ENCODE results near the gene USP13.
"Not testable (repeated sequence)": the region's sequence is repeated elsewhere in the genome, so short reads cannot be mapped to it uniquely, and the experiment has no call there.

The USP13 gene

GRCh38 chr3:179738998-179739397 lies 86.2 kb downstream of the USP13 start:
- DNase-seq = no peak

- DNase-seq = no peak
Measured at GRCh38 chr3:179739816-179740594, 87.2 kb downstream of the USP13 start.

- no peak for DNase-seq
Measured at GRCh38 chr3:179743913-179744312, 91.1 kb downstream of the USP13 start.

GRCh38 chr3:179744667-179745066 lies 91.8 kb downstream of the USP13 start:
- no peak for DNase-seq

- no peak for DNase-seq
Measured at GRCh38 chr3:179745079-179745478, 92.2 kb downstream of the USP13 start.

- DNase-seq = no peak
Measured at GRCh38 chr3:179745716-179746115, 92.9 kb downstream of the USP13 start.

GRCh38 chr3:179750720-179751328 lies 98.0 kb downstream of the USP13 start:
- DNase-seq = peak; percentile 13

GRCh38 chr3:179760944-179761343 lies 108.1 kb downstream of the USP13 start:
- peak; percentile 71 for DNase-seq

GRCh38 chr3:179765396-179765795 lies 112.6 kb downstream of the USP13 start:
- peak; percentile 4 for DNase-seq

- DNase-seq = no peak
Measured at GRCh38 chr3:179766416-179767133, 113.7 kb downstream of the USP13 start.

- peak; percentile 74 for DNase-seq
Measured at GRCh38 chr3:179768080-179768479, 115.2 kb downstream of the USP13 start.

- DNase-seq = no peak
Measured at GRCh38 chr3:179769411-179770247, 116.8 kb downstream of the USP13 start.

- DNase-seq = no peak
Measured at GRCh38 chr3:179771797-179772196, 119.0 kb downstream of the USP13 start.

- DNase-seq = no peak
Measured at GRCh38 chr3:179772297-179772696, 119.5 kb downstream of the USP13 start.

GRCh38 chr3:179775416-179776122 lies 122.7 kb downstream of the USP13 start:
- DNase-seq = no peak

- not testable (repeated sequence) for DNase-seq
Measured at GRCh38 chr3:179782841-179783240, 130.0 kb downstream of the USP13 start.

- no peak for DNase-seq
Measured at GRCh38 chr3:179788996-179789395, 136.2 kb downstream of the USP13 start.

- no peak for DNase-seq
Measured at GRCh38 chr3:179791793-179792192, 139.0 kb downstream of the USP13 start.

GRCh38 chr3:179794355-179794754 lies 141.5 kb downstream of the USP13 start:
- DNase-seq = no peak

GRCh38 chr3:179796421-179796820 lies 143.6 kb downstream of the USP13 start:
- no peak for DNase-seq

- no peak for DNase-seq
Measured at GRCh38 chr3:179797192-179797591, 144.4 kb downstream of the USP13 start.

GRCh38 chr3:179801263-179801662 lies 148.4 kb downstream of the USP13 start:
- peak; percentile 55 for DNase-seq

Measured in EL (cell line).